ENCODE results near the gene GAL3ST1. TPM values are rescaled to one million over a fixed set of nuclear protein-coding genes. Genes with fewer than 3 reads are reported as not detected.

The GAL3ST1 gene
- total RNA-seq, 3 donors from 2014 or later: 7.9 to 15.9 (median 10.1) TPM

DNA sequence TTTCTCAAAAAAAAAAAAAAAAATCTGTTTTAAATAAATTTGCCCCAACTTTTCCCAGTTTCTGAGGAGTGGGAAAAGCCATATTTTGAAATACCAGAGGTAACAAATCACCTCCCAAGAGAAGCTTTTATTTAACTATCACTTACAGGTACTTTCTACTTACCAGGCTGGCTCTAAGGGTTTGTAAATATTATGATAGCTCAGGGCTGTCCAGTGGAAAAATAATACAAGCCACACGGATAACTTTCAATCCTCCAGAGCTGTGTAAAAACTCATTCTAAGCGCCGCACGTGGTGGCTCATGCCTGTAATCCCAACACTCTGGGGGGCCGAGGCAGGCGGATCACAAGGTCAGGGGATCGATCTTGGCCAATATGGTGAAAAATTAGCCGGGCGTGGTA lies 63.4 kb downstream of the GAL3ST1 start:
- Histone ChIP-seq H3K36me3 (ENCODE audit: low read depth) (no peaks in the 10 kb centered on the region), H3K4me3 (no peak overlapping the region), H3K4me1 (ENCODE audit: low read depth) (no peaks in the 10 kb centered on the region), H3K9me3 (no peaks in the 10 kb centered on the region)
- DNase-seq (no peak), ATAC-seq (no peak)
- TF ChIP-seq, protein P1, sequence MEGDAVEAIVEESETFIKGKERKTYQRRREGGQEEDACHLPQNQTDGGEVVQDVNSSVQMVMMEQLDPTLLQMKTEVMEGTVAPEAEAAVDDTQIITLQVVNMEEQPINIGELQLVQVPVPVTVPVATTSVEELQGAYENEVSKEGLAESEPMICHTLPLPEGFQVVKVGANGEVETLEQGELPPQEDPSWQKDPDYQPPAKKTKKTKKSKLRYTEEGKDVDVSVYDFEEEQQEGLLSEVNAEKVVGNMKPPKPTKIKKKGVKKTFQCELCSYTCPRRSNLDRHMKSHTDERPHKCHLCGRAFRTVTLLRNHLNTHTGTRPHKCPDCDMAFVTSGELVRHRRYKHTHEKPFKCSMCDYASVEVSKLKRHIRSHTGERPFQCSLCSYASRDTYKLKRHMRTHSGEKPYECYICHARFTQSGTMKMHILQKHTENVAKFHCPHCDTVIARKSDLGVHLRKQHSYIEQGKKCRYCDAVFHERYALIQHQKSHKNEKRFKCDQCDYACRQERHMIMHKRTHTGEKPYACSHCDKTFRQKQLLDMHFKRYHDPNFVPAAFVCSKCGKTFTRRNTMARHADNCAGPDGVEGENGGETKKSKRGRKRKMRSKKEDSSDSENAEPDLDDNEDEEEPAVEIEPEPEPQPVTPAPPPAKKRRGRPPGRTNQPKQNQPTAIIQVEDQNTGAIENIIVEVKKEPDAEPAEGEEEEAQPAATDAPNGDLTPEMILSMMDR (IDR thresholded peaks at IDR 0.05): no peak
- intact Hi-C loops (cut with DNase I, micrococcal nuclease): no loop called here

GRCh38 chr22:30508216-30508615 lies 66.2 kb downstream of the GAL3ST1 start:
- Histone ChIP-seq H3K4me1 (ENCODE audit: low read depth) (no peaks in the 10 kb centered on the region), H3K36me3 (ENCODE audit: low read depth) (no peaks in the 10 kb centered on the region), H3K4me3 (no peak overlapping the region), H3K9me3 (no peaks in the 10 kb centered on the region)
- TF ChIP-seq, protein P1 (IDR thresholded peaks at IDR 0.05): no peak
- intact Hi-C loops (cut with DNase I, micrococcal nuclease): no loop called here
- DNase-seq: no peak
- no peak for ATAC-seq

DNA sequence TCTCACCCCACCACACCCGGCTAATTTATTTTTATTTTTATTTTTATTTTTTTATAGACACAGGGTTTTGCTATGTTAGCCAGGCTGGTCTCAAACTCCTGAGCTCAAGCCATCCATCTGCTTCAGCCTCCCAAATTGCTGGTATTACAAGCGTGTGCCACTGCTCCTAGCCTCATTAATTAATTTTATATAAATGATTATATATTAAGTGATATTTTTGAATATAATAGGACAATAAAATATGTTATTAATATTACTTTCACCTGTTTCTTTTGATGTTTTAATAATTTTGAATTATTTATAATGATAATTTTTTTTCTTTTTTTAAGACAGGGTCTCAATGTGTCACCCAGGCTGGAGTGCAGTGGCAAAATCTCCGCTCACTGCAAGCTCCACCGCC lies 66.8 kb downstream of the GAL3ST1 start:
- ATAC-seq (no peak), DNase-seq (no peak)
- H3K4me3 ChIP-seq: no peak overlapping the region
- no peaks in the 10 kb centered on the region for H3K9me3 ChIP-seq
- TF ChIP-seq, protein P1 (IDR thresholded peaks at IDR 0.05): no peak
- H3K36me3 ChIP-seq (ENCODE audit: low read depth): no peaks in the 10 kb centered on the region
- intact Hi-C loops (cut with DNase I, micrococcal nuclease): no loop called here
- no peaks in the 10 kb centered on the region for H3K4me1 ChIP-seq (ENCODE audit: low read depth)

DNA sequence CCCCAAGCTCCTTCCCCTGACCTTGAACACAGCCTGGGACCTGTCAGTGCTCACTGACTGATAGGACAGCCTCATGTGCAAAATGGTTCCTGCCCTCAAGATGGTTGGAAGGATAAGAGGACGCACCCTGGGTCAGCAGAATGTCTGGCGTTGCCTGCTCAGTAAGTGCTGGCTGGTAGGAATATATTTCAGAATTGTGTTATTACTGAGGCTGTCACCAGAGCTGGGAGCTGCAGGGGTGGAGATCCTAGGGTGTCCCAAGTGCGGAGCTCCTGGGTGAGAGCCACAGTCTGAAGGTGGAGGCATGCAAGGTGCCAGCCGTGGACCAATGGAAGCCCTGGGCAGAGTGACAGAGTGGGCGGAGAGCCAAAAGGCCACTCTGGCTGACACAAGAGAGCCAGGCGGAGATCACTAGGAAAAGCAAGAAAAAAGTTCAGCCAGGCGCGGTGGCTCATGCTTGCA lies 67.9 kb downstream of the GAL3ST1 start:
- Histone ChIP-seq H3K36me3 (ENCODE audit: low read depth) (no peaks in the 10 kb centered on the region), H3K4me3 (no peak overlapping the region), H3K9me3 (no peaks in the 10 kb centered on the region), H3K4me1 (ENCODE audit: low read depth) (no peaks in the 10 kb centered on the region)
- intact Hi-C loops (cut with DNase I, micrococcal nuclease): no loop called here
- DNase-seq (peak in 1 of 3 donors; percentile 24), ATAC-seq (no peak)
- TF ChIP-seq, protein P1 (IDR thresholded peaks at IDR 0.05): no peak

Other genes with a start within 250 kb of the GAL3ST1 start
- 10 to 100 TPM; 29.7 to 41.4 (median 32.2) TPM for gene TBC1D10A, start 247.7 kb downstream of the GAL3ST1 start, total RNA-seq
- gene SF3A1, start 217.8 kb downstream of the GAL3ST1 start, total RNA-seq: 100 to 1,000 TPM; 133 to 152 (median 151) TPM
- 1 to 10 TPM; 1.6 to 2.2 (median 1.8) TPM for gene CCDC157, start 217.7 kb downstream of the GAL3ST1 start, total RNA-seq
- 10 to 100 TPM in 1 of 3 donors, 1 to 10 TPM in 2; 9.0 to 14.2 (median 9.1) TPM for gene RNF215, start 187.3 kb downstream of the GAL3ST1 start, total RNA-seq
- gene SEC14L2, start 177.6 kb downstream of the GAL3ST1 start, total RNA-seq: 1 to 10 TPM in 2 of 3 donors, under 1 TPM in 1; 0.67 to 4.0 (median 2.5) TPM
- gene MTFP1, start 148.9 kb downstream of the GAL3ST1 start, total RNA-seq: 10 to 100 TPM; 14.0 to 26.0 (median 25.3) TPM
- not detected for gene SEC14L3, start 102.6 kb downstream of the GAL3ST1 start, total RNA-seq
- not detected for gene SEC14L4, start 69.0 kb downstream of the GAL3ST1 start, total RNA-seq
- under 1 TPM in 2 of 3 donors, not detected in 1; 0.26 to 0.47 TPM for gene SEC14L6, start 27.9 kb downstream of the GAL3ST1 start, total RNA-seq
- 10 to 100 TPM; 46.2 to 54.3 (median 48.5) TPM for gene PES1, start 17.2 kb upstream of the GAL3ST1 start, total RNA-seq
- 10 to 100 TPM; 23.3 to 43.7 (median 40.2) TPM for gene TCN2, start 32.5 kb upstream of the GAL3ST1 start, total RNA-seq
- gene SLC35E4, start 61.1 kb upstream of the GAL3ST1 start, total RNA-seq: 1 to 10 TPM; 5.0 to 8.5 (median 7.6) TPM
- 10 to 100 TPM; 16.2 to 21.6 (median 16.3) TPM for gene DUSP18, start 93.2 kb upstream of the GAL3ST1 start, total RNA-seq
- gene OSBP2, start 120.2 kb upstream of the GAL3ST1 start, total RNA-seq: 1 to 10 TPM; 2.9 to 5.3 (median 3.4) TPM

Data from mucosa of descending colon (tissue), 3 donors.